ENCODE data around the gene PDCD6IP. TPM values are rescaled to one million over a fixed set of nuclear protein-coding genes. Genes with fewer than 3 reads are reported as not detected.
"Not testable (repeated sequence)": the region's sequence is repeated elsewhere in the genome, so short reads cannot be mapped to it uniquely, and the experiment has no call there.

The PDCD6IP gene
- total RNA-seq (ENCODE audit: low replicate concordance): 105 and 258 TPM in 2 replicates

DNA sequence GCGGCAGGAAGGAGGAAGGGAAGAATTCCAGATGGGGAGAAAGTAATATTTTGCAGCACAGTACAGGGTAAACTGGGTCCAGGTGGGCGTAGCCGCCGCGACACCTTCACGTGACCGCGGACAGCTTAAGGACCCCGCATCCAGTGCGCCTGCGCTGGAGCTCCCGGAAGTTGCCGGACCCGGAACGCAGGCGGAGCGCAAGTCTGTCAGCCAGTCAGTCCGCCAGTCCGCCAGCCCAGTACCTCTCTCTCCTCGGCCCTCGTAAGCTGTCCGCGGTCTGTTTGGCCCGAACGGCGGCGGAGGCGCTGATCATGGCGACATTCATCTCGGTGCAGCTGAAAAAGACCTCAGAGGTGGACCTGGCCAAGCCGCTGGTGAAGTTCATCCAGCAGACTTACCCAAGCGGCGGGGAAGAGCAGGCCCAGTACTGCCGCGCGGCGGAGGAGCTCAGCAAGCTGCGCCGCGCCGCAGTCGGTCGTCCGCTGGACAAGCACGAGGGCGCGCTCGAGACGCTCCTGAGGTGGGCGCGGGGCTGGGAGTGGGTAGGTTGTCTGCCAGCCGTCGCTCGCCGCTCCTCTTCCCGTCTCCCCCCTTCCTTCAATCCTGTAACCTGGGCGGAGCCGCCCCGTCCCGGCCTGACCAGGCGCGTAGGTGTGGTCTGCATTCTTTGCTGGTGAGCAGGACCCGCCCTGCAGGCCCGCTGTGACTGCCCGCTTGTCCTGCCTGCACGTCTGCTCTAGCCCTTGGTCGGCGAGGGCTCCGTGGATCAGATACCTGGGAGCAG, at the start of gene PDCD6IP:
PDCD6IP (plus strand) TSS at position 213 of the 784 bp plus-strand sequence; CDS start at position 312, 99 bp downstream.
- DNase-seq (ENCODE audit: low read depth): peak; percentile 95
- peak within 1 kb of the TSS; percentile 98 for H3K4me3 ChIP-seq (ENCODE audit: low read depth, low read length)
- peak; percentile 16 for TF ChIP-seq CTCF (IDR thresholded peaks at IDR 0.05; ENCODE audit: insufficient read depth, low read length)

GRCh38 chr3:33749546-33750210, 48.8 kb upstream of the PDCD6IP start:
- no peak for TF ChIP-seq CTCF (IDR thresholded peaks at IDR 0.05; ENCODE audit: insufficient read depth, low read length)
- DNase-seq (ENCODE audit: low read depth): peak; percentile 70
- H3K4me3 ChIP-seq (ENCODE audit: low read depth, low read length): no peak overlapping the region

DNA sequence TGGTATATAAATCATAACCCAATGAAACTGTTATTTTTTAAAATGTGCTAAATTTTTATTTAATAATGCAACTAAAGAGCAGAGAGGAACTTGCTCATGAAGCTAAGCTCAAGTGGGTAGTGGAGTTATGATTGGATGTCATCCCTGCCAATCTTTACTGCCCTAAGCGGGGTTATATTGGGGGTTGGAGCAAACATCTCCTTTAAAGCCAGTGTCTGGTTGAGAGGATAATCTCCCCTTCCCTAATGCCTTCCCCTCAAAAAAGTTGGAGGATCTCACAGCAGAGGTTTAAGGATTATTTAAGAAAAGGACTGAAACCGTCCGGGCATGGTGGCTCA, 48.2 kb upstream of the PDCD6IP start:
- TF ChIP-seq CTCF (IDR thresholded peaks at IDR 0.05; ENCODE audit: insufficient read depth, low read length): no peak
- no peak overlapping the region for H3K4me3 ChIP-seq (ENCODE audit: low read depth, low read length)
- peak; percentile 8 for DNase-seq (ENCODE audit: low read depth)

- DNase-seq (ENCODE audit: low read depth): no peak
Observed at GRCh38 chr3:33751336-33751735, 47.1 kb upstream of the PDCD6IP start.

DNA sequence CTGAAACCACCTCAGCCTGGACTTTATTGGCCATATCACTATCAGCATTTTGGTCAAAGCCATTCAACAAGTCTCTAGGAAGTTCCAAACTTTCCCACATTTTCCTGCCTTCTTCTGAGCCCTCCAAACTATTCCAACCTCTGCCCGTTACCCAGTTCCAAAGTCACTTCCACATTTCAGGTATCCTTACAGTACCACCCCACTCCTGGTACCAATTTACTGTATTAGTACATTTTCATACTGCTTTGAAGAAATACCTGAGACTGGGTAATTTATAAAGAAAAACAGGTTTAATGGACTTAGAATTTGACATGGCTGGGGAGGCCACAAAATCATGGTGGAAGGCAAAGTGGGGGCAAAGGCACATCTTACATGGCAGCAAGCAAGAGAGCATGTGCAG, 44.0 kb upstream of the PDCD6IP start:
- DNase-seq (ENCODE audit: low read depth); H3K4me3 ChIP-seq (ENCODE audit: low read depth, low read length): not testable (repeated sequence)

More at GRCh38 chr3:33751336-33751735, 47.1 kb upstream of the PDCD6IP start:
- TF ChIP-seq CTCF (IDR thresholded peaks at IDR 0.05; ENCODE audit: insufficient read depth, low read length): no peak
- H3K4me3 ChIP-seq (ENCODE audit: low read depth, low read length): no peak overlapping the region

GRCh38 chr3:33758281-33758680, 40.1 kb upstream of the PDCD6IP start:
- no peak for DNase-seq (ENCODE audit: low read depth)
- H3K4me3 ChIP-seq (ENCODE audit: low read depth, low read length): no peak overlapping the region
- TF ChIP-seq CTCF (IDR thresholded peaks at IDR 0.05; ENCODE audit: insufficient read depth, low read length): no peak

- TF ChIP-seq CTCF (IDR thresholded peaks at IDR 0.05; ENCODE audit: insufficient read depth, low read length): no peak
- H3K4me3 ChIP-seq (ENCODE audit: low read depth, low read length): no peak overlapping the region
- DNase-seq (ENCODE audit: low read depth): no peak
Observed at GRCh38 chr3:33758864-33759263, 39.6 kb upstream of the PDCD6IP start.
